AG04450 (cell line): ENCODE results near the gene LSM5. TPM values are rescaled to one million over a fixed set of nuclear protein-coding genes. Genes with fewer than 3 reads are reported as not detected.

Source experiments
- CTCF ChIA-PET: fragments of 300-600, 350-600 bp; formaldehyde crosslinking; extraction: SDS; loops from one replicate; lab custom pipeline; 2022; ENCODE audit warnings: antibody characterized with exemption, inconsistent platforms; lab: Charles Lee
- POLR2A ChIA-PET: fragments of 350-600 bp; formaldehyde crosslinking; extraction: SDS; loops from one replicate; lab custom pipeline; 2021; ENCODE audit warnings: antibody characterized with exemption, inconsistent platforms; lab: Yijun Ruan, JAX
- DNase-seq: peaks from one replicate; pipeline ENCODE4 v3.0.0-alpha.2; 2011; ENCODE audit warnings: low read depth, low spot score
- H3K27ac ChIP-seq: one replicate; pipeline ENCODE4 v1.5.1; 2012; ENCODE audit warnings: low read depth, low read length, control low read depth
- H3K27me3 ChIP-seq: one replicate; pipeline ENCODE4 v1.6.0; 2012; ENCODE audit warnings: low read length; ENCODE audit not compliant: control insufficient read depth, insufficient read depth
- H3K4me3 ChIP-seq: 2 replicates; pipeline ENCODE4 v1.5.1; 2011; ENCODE audit warnings: mild to moderate bottlenecking, low read depth, low read length, control low read depth
- H3K9me3 ChIP-seq: 2 replicates; pipeline ENCODE4 v1.5.1; 2012; ENCODE audit warnings: low read length; ENCODE audit not compliant: control insufficient read depth, insufficient read depth
- CTCF ChIP-seq: IDR thresholded peaks from 2 replicates; pipeline ENCODE4 v1.5.1; 2011; ENCODE audit warnings: low read depth, low read length, control low read depth, inconsistent platforms
- polyA plus RNA-seq: library from polyadenylated mRNA; depleted of rRNA; stranded (reverse); fragments of >200 nt; gene quantifications from 2 replicates; pipeline ENCODE4 v1.2.3, GENCODE V29; 2011

LSM5 gene
- polyA plus RNA-seq, 1 experiment, result 36.7 TPM

GRCh38 chr7:32516551-32517100 lies 26.4 kb upstream of the LSM5 start:
- POLR2A ChIA-PET, result no interaction called here
- no peak for DNase-seq
- no peak for TF ChIP-seq CTCF
- Histone ChIP-seq H3K27me3 (no peaks in the 10 kb centered on the region), H3K27ac (no peak overlapping the region), H3K9me3 (peaks cover 22% of the 10 kb centered on the region), H3K4me3 (no peak overlapping the region)
- CTCF ChIA-PET, result no interaction called here

DNA sequence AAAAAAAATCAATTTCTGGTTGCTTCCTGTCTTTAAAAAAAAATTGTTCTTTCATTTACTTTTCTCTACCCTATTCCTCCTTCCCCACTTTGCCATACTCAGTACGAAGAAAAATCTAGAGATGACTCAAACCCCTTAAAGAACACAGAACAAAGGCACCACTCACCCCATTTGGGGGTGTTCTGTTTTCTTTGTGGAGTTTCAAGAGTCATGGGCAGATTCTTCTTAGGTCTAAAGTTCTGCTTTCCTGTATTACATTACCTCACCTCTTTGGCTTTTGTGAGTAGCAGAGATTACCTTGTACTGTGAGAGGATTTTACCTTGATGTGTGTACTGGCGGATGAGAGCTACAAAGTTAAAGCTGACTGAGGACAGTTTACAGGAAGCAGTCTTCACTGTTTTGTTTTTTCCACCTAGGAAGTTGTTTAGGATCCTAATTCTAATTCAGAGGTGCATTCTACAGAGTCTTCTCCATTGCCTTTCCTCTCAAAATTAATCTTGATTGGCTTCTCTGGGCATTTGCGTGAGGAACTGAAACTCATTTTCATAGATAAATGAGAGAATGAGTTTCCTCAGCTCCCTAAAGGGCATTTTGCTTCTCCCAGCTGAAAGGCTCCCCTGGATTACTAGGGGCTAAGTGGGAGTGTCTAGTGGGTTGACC lies 25.8 kb upstream of the LSM5 start:
- ChIA-PET POLR2A (no interaction called here), CTCF (no interaction called here)
- H3K27ac ChIP-seq, result no peak overlapping the region
- no peak for TF ChIP-seq CTCF
- no peak for DNase-seq
- H3K9me3 ChIP-seq, result peaks cover 20% of the 10 kb centered on the region
- H3K4me3 ChIP-seq, result no peak overlapping the region
- H3K27me3 ChIP-seq, result no peaks in the 10 kb centered on the region

DNA sequence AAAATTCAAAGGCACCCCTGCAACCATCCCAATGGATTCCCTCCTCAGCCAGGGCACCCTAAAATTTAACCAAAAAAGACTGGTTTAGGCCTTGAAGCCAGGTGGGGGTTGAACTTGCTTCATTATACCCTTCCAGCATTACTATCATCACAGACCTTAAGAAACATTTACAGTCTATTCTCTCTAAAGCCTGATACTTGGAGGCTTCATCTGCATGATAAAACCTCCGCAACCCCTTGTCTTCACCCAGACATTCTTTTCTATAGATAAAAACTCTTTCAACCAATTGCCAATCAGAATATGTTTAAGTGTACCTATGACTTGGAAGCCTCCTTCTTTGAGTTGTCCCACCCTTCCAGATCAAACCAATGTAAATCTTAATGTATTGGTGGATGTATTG lies 23.0 kb upstream of the LSM5 start:
- ChIA-PET CTCF (no interaction called here), POLR2A (no interaction called here)
- Histone ChIP-seq H3K4me3 (no peak overlapping the region), H3K9me3 (peaks cover 6% of the 10 kb centered on the region), H3K27ac (no peak overlapping the region), H3K27me3 (no peaks in the 10 kb centered on the region)
- TF ChIP-seq CTCF, result no peak
- DNase-seq, result no peak

DNA sequence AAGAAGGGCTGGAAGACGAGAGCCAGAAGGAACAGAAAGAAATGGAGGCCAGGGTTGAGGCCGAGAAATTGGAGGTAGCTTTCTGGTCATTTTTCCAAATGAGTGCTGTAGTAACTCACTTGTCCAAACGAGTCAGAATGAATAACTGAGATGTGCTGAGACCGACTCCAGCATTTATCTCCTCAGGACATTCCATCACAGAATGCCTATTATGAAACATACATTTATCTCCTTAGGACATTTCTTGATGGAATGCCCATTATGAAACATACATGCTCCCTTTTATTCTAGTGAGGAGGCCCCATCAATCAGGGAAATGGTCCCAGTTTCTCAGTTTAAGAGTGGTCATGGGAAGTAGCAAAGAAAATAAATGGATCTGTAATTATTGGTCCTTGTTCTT lies 21.6 kb upstream of the LSM5 start:
- Histone ChIP-seq H3K27ac (no peak overlapping the region), H3K9me3 (no peaks in the 10 kb centered on the region; the same call in 1 of the 2 replicates), H3K4me3 (no peak overlapping the region), H3K27me3 (no peaks in the 10 kb centered on the region)
- TF ChIP-seq CTCF, result no peak
- ChIA-PET CTCF (no interaction called here), POLR2A (no interaction called here)
- DNase-seq, result no peak

DNA sequence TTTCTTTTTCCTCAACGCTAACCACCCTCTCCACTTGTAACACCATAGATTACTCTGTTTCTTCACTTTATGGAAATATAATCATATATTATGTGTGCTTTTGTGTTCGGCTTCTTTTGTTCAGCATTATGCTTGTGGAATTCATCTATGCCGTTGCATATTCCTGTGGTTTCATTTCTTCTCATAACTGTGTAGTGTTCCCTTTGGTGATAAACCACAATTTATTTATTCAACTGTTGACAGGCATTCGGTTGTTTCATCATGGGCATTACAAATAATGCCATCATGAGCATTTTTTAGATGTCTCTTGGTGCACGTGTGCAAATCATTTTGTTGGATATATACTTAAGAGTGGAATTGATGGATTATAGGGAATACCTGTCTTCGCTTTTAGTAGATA lies 17.2 kb upstream of the LSM5 start:
- Histone ChIP-seq H3K27me3 (no peaks in the 10 kb centered on the region), H3K27ac (no peak overlapping the region), H3K4me3 (no peak overlapping the region), H3K9me3 (no peaks in the 10 kb centered on the region)
- POLR2A ChIA-PET, result no interaction called here
- no peak for TF ChIP-seq CTCF
- no peak for DNase-seq
- CTCF ChIA-PET, result no interaction called here
